Prostate gland (tissue), 2 donors: ENCODE data around the gene ARL16. TPM values are rescaled to one million over a fixed set of nuclear protein-coding genes. Genes with fewer than 3 reads are reported as not detected.
A peak's percentile ranks its signal among the peaks of the same experiment; 100 is the strongest.

ENCODE experiments used
- DNase-seq: peaks from one replicate; pipeline ENCODE4 v3.0.0-alpha.2; 2019; ENCODE audit warnings: low spot score
- H3K27ac ChIP-seq, 2 donors: fragments of 200-600 bp; sonication (generic); 2 replicates each; pipeline ENCODE4 v1.5.1; 2017 to 2019
- H3K27me3 ChIP-seq: fragments of 200-600 bp; sonication (generic); replicated peaks from 2 replicates; pipeline ENCODE4 v1.5.1; 2019; ENCODE audit not compliant: insufficient read depth
- H3K36me3 ChIP-seq, 2 donors: fragments of 200-600 bp; sonication (generic); 1 replicate in 1 of 2; 2 replicates in 1 of 2; pipeline versions ENCODE4 v1.5.1 to v1.8.1; 2017 to 2019
- H3K4me1 ChIP-seq: fragments of 200-600 bp; sonication (generic); replicated peaks from 2 replicates; pipeline ENCODE4 v1.5.1; 2019
- H3K4me3 ChIP-seq, 2 donors: fragments of 200-600 bp; sonication (generic); 2 replicates each; pipeline ENCODE4 v1.5.1; 2017 to 2019
- H3K9me3 ChIP-seq: fragments of 200-600 bp; sonication (generic); 2 replicates; pipeline ENCODE4 v1.5.1; 2017
- CTCF ChIP-seq, 4 experiments: fragments of 200-600 bp in 2 of 4; fragments of 450-650 bp in 2 of 4; sonication (generic) in 2 of 4; IDR thresholded peaks; 1 replicate in 3 of 4; 2 replicates in 1 of 4; pipeline ENCODE4 v1.5.1; 2016 to 2019; ENCODE audit warnings: antibody characterized with exemption in 4 of 4, mild to moderate bottlenecking in 2 of 4, moderate library complexity in 2 of 4
- POLR2A ChIP-seq: fragments of 450-650 bp; IDR thresholded peaks from one replicate; pipeline ENCODE4 v1.6.1; 2016; ENCODE audit warnings: antibody characterized with exemption, mild to moderate bottlenecking
- POLR2AphosphoS5 ChIP-seq: sonication (generic); formaldehyde crosslinking; IDR thresholded peaks from one replicate; pipeline ENCODE4 v1.6.1; 2017; ENCODE audit warnings: antibody characterized with exemption
- WGBS: methylation state at CpG from one replicate; pipeline ENCODE4 v1.1.5; 2018; 5-methylcytosine and 5-hydroxymethylcytosine counted together
- intact Hi-C: fragments of 100-400 bp; cut with DNase I; formaldehyde crosslinking; loops from one replicate; pipeline ENCODE4 v1.14.2; 2022
- total RNA-seq, 2 donors: library from RNA; depleted of rRNA; stranded (reverse); fragments of >200 nt; gene quantifications; one replicate each; pipeline ENCODE4 v1.1.0, GENCODE V29; 2016

The ARL16 gene
- total RNA-seq, 2 donors from 2014 or later = 27.9 to 49.5 TPM

GRCh38 chr17:81672504-81672903 lies 11.1 kb downstream of the ARL16 start:
- Histone ChIP-seq H3K4me3 (no peak overlapping the region), H3K9me3 (no peaks in the 10 kb centered on the region), H3K36me3 (peaks cover 0 to 17% of the 10 kb centered on the region in 2 donors), H3K27ac (no peak overlapping the region), H3K27me3 (no peaks in the 10 kb centered on the region), H3K4me1 (peaks cover 4% of the 10 kb centered on the region)
- intact Hi-C loops = no loop called here
- WGBS = 78% methylated on average over 18 of the region's 18 CpGs
- no peak for TF ChIP-seq POLR2AphosphoS5
- TF ChIP-seq CTCF (IDR thresholded peaks at IDR 0.05) = no peak
- TF ChIP-seq POLR2A = no peak
- DNase-seq = no peak

- Histone ChIP-seq H3K4me3 (peak overlapping the region in 1 of 2 donors; percentile 99), H3K27ac (peak overlapping the region; percentile 58 to 91)
- DNase-seq = peak; percentile 72
These were observed 15.8 kb downstream of the ARL16 start for GRCh38 chr17:81667754-81668153.

GRCh38 chr17:81666342-81667191 lies 17.0 kb downstream of the ARL16 start, which contains the start of the genes CCDC137 and OXLD1:
Gene CCDC137, plus strand, starts transcription at chr17:81666737. Its CDS starts 30 bp downstream, at chr17:81666767.
Gene OXLD1, minus strand, starts transcription at chr17:81666605. Its CDS starts 28 bp downstream, at chr17:81666577.
- DNase-seq = peak; percentile 96
- H3K9me3 ChIP-seq = no peaks in the 10 kb centered on the region
- peaks cover 11% of the 10 kb centered on the region for H3K4me1 ChIP-seq
- intact Hi-C loops = no loop called here
- H3K27ac ChIP-seq = peak within 1 kb of the TSS; percentile 87 to 91
- TF ChIP-seq POLR2AphosphoS5 (peak; percentile 100), POLR2A (peak; percentile 79), CTCF (IDR thresholded peaks at IDR 0.05) (peak in 1 of 4 experiments; percentile 8)
- H3K36me3 ChIP-seq = peaks cover 0 to 4% of the 10 kb centered on the region in 2 donors
- under 1% methylated on average over 88 of the region's 96 CpGs for WGBS
- no peaks in the 10 kb centered on the region for H3K27me3 ChIP-seq
- peak within 1 kb of the TSS; percentile 98 to 99 for H3K4me3 ChIP-seq

More at GRCh38 chr17:81667754-81668153, 15.8 kb downstream of the ARL16 start:
- Histone ChIP-seq H3K4me1 (peaks cover 11% of the 10 kb centered on the region), H3K27me3 (no peaks in the 10 kb centered on the region), H3K36me3 (peaks cover 0 to 16% of the 10 kb centered on the region in 2 donors), H3K9me3 (no peaks in the 10 kb centered on the region)
- 55% methylated on average over 18 of the region's 18 CpGs for WGBS
- intact Hi-C loops = no loop called here
- TF ChIP-seq POLR2AphosphoS5 (peak; percentile 52), CTCF (IDR thresholded peaks at IDR 0.05) (peak in 2 of 4 experiments; percentile 37 to 45), POLR2A (no peak)

GRCh38 chr17:81666092-81666341 lies 17.6 kb downstream of the ARL16 start:
- no peaks in the 10 kb centered on the region for H3K9me3 ChIP-seq
- no peaks in the 10 kb centered on the region for H3K27me3 ChIP-seq
- WGBS = 2% methylated on average over 16 of the region's 16 CpGs
- H3K4me1 ChIP-seq = peaks cover 11% of the 10 kb centered on the region
- peak overlapping the region; percentile 98 to 99 for H3K4me3 ChIP-seq
- no peak for DNase-seq
- H3K27ac ChIP-seq = peak overlapping the region; percentile 87 to 91
- TF ChIP-seq CTCF (IDR thresholded peaks at IDR 0.05) = no peak
- no peak for TF ChIP-seq POLR2AphosphoS5
- TF ChIP-seq POLR2A = no peak
- peaks cover 0 to 4% of the 10 kb centered on the region in 2 donors for H3K36me3 ChIP-seq
- intact Hi-C loops = no loop called here
